Measurements from ENCODE around the gene ADORA1. TPM values are rescaled to one million over a fixed set of nuclear protein-coding genes. Genes with fewer than 3 reads are reported as not detected.

ADORA1 gene
- total and polyA plus RNA-seq, 2 of the 13 experiments (the other 11 are each of a cell fraction or from before 2014, with no cell fraction given), result 0.11 TPM; not detected in 1

DNA sequence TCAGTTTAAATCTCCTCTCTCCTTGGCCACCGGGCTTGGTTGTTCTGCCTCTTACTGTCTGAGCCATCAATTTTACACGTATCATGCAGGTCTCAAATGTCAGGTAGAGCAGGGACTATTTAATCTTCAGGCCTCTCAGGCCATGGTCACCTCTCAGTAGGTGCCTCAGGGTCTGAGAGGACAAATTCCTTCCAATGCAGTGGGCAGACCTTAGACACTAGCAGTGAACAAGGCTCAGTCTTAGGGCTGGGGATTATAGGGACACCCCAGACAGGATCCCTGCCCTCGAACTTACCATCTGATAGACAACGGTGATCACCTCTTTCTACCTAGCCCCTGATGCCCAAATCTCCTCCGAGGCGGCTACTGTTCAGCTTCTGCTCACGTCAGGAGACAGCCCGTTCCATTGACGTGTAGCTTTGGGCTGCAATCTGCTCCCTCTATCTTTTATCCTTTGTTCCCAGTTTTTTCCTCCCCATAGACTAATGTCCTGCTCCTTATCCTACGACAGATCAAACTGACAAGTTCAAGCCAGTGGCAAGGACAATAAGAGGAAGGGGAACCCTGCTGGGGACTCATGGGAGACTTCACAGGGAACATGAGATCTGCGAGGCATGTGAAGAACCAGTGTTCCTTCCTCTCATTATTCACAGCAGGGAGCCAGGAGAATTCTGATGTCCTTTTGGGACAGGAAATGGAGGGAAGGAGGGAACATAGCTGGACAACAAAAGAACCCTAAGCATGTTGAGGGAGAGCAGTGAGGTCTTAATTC is 40.3 kb upstream of the ADORA1 start:
- no peak for TF ChIP-seq CEBPB (IDR thresholded peaks at IDR 0.05; ENCODE audit: borderline replicate concordance, low read depth, low read length)
- TF ChIP-seq XBP1 (CRISPR knock-in tag; IDR thresholded peaks at IDR 0.05), result no peak
- TF ChIP-seq, protein P1, sequence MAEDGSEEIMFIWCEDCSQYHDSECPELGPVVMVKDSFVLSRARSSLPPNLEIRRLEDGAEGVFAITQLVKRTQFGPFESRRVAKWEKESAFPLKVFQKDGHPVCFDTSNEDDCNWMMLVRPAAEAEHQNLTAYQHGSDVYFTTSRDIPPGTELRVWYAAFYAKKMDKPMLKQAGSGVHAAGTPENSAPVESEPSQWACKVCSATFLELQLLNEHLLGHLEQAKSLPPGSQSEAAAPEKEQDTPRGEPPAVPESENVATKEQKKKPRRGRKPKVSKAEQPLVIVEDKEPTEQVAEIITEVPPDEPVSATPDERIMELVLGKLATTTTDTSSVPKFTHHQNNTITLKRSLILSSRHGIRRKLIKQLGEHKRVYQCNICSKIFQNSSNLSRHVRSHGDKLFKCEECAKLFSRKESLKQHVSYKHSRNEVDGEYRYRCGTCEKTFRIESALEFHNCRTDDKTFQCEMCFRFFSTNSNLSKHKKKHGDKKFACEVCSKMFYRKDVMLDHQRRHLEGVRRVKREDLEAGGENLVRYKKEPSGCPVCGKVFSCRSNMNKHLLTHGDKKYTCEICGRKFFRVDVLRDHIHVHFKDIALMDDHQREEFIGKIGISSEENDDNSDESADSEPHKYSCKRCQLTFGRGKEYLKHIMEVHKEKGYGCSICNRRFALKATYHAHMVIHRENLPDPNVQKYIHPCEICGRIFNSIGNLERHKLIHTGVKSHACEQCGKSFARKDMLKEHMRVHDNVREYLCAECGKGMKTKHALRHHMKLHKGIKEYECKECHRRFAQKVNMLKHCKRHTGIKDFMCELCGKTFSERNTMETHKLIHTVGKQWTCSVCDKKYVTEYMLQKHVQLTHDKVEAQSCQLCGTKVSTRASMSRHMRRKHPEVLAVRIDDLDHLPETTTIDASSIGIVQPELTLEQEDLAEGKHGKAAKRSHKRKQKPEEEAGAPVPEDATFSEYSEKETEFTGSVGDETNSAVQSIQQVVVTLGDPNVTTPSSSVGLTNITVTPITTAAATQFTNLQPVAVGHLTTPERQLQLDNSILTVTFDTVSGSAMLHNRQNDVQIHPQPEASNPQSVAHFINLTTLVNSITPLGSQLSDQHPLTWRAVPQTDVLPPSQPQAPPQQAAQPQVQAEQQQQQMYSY (CRISPR knock-in tag; IDR thresholded peaks at IDR 0.05), result no peak
- no peak for TF ChIP-seq ZNF33B (CRISPR knock-in tag; IDR thresholded peaks at IDR 0.05)
- no peak for TF ChIP-seq ZNF558 (CRISPR knock-in tag; IDR thresholded peaks at IDR 0.05; ENCODE audit: borderline replicate concordance)
- TF ChIP-seq SATB2 (CRISPR knock-in tag; IDR thresholded peaks at IDR 0.05), result no peak
- no peak for TF ChIP-seq SCMH1 (CRISPR knock-in tag; IDR thresholded peaks at IDR 0.05; ENCODE audit: borderline replicate concordance)
- TF ChIP-seq ZEB1 (IDR thresholded peaks at IDR 0.05; ENCODE audit: insufficient replicate concordance, low read depth), result no peak
- TF ChIP-seq ZNF570 (CRISPR knock-in tag; IDR thresholded peaks at IDR 0.05; ENCODE audit: borderline replicate concordance), result no peak
- H3K4me2 ChIP-seq (ENCODE audit: low read depth, low read length), result no peak overlapping the region
- in situ Hi-C loops (cut with HindIII; ENCODE audit: extremely low pct_ligation_motif_present, low pct_unique_long_range_greater_than_20kb) (no loop called here), intact Hi-C loops (cut with micrococcal nuclease; ENCODE audit: unreplicated experiment) (no loop called here)
- WGBS (ENCODE audit: low lambda C conversion rate), result 51% methylated on average over 9 of the region's 11 CpGs
- DNase-seq (ENCODE audit: low spot score) (no peak), ATAC-seq (no peak), FAIRE-seq (no peak)
- ChIA-PET CTCF (ENCODE audit: low intra/inter-chr PET ratio, low total read pairs) (no interaction called here), POLR2A (no interaction called here)
- peaks cover 7 to 22% of the 10 kb centered on the region in 2 experiments; a peak in 4 of 5 replicates for H3K27me3 ChIP-seq (ENCODE audit: control insufficient read depth in 1 of 2, insufficient read depth in 2 of 2, low read length in 2 of 2)
- no peak overlapping the region for H2AFZ ChIP-seq (ENCODE audit: low read length)
- BruUV-seq (replicated peaks), result no TSS peak
- no peaks in the 10 kb centered on the region for H3K36me3 ChIP-seq (replicated peaks in 1 of 2; ENCODE audit: control insufficient read depth in 1 of 2, insufficient read depth in 2 of 2, low read length in 2 of 2)
- H4K20me1 ChIP-seq (ENCODE audit: insufficient read depth, low read length), result no peaks in the 10 kb centered on the region
- H3K79me2 ChIP-seq (ENCODE audit: insufficient read depth, low read length), result no peaks in the 10 kb centered on the region
- H3K4me1 ChIP-seq (ENCODE audit: insufficient read depth, low read length), result no peaks in the 10 kb centered on the region
- H3K4me3 ChIP-seq (replicated peaks in 1 of 3; ENCODE audit: insufficient read depth in 1 of 3, low read depth in 2 of 3, low read length in 3 of 3), result no peak overlapping the region
- no peaks in the 10 kb centered on the region for H3K9me3 ChIP-seq (ENCODE audit: low read length)
- H3K27ac ChIP-seq (ENCODE audit: extremely low read length, insufficient read depth, low read length), result no peak overlapping the region
- no peak overlapping the region for H3K9ac ChIP-seq (ENCODE audit: insufficient read depth, low read depth, low read length)

All from HepG2 (cell line).